AG08396 (cell line): ENCODE data around the gene MANEA.

Experiments used
- DNase-seq: peaks from one replicate; pipeline ENCODE4 v3.0.0; 2012; ENCODE audit warnings: low spot score, mixed read lengths

The MANEA gene

DNA sequence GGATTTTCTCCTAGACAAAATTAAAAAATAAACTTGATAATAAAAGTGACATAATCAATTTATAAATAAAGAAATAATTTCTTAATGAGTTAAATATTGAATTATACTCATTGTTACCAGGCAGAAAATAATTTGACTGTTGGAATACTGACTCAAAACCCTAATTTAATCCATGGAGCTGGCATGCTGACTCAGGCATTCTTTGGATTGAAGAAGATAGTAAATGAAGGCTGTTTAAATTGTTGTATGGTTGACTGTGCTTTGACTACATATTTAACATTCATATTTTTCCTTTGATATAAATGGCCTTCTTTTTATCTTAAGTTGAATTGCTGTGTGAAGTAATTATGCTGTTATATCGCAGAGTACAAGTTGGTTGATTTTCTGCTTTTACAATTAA, 11.7 kb downstream of the MANEA start:
- DNase-seq, result no peak

DNA sequence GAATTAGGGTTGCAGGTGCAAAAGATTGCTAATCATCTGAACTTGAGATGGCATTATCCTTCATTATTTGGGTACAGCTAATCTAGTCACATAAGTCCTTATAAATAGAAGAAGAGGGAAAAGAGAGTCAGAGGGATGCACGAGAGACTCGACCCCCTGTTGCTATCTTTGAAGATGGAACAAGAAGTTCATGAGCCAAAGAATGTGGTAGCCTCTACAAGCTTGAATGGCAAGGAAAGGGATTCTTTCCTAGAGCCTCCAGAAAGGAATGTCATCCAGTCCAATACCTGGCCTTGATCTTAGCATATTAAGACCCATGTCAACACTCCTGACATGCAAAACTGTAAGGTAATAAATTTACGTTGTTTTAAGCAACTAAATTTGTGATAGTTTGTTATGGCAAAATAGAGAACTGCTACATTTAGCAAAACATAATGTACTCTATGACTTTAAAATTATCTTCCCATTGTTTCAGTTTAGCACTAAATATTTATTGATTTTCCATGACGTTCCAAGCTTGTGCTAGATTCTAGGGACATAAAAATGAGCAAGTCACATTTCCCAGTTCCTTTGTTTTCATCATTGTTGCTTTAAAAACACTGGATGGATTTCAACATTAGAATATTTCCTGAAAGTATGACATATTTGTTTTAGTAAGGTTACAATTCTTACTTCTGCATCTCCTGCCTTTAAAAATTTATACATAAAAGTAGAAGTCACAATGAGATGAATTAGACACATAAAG, 12.7 kb downstream of the MANEA start:
- DNase-seq, result no peak

DNA sequence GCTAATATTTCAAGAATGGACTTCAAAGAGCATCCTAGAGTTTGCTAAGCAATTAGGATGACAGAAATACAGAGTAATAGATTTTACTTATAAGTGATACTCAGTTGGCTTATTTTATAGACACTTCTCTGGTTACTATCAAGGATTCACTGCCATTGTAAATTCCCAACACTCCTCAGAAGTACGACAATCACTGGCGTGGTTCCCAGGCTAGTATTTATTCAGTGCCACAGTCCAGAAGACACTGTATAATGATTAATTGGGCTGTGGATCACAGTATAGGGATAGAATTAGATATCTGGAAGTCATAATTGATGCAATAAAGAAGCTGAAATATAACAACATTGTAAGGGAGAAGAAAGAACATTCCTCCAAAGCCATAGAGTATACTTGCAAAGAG, 15.7 kb downstream of the MANEA start:
- no peak for DNase-seq

- no peak for DNase-seq
Observed at GRCh38 chr6:95596021-95596420, 18.7 kb downstream of the MANEA start.

GRCh38 chr6:95599706-95600105, 22.4 kb downstream of the MANEA start:
- no peak for DNase-seq

DNA sequence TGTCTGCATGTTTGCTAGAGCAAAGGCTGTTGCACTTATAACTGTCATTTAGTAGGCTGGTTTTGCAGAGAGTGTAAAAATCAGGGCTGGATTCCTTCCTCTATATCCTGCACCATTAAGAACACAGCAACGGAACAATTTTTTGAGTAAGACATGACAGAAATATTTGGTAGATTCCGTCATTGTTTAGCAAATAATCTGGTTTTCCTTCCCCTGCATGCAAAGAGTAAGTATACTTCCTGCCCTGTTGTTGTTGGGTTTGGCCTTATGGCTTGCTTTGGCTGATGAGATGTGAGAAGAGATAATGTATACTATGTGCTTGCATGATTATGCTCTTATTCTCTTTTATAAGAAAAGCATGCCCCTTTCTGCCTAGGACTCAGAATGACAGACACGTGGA, 23.8 kb downstream of the MANEA start:
- peak; percentile 36 for DNase-seq

DNA sequence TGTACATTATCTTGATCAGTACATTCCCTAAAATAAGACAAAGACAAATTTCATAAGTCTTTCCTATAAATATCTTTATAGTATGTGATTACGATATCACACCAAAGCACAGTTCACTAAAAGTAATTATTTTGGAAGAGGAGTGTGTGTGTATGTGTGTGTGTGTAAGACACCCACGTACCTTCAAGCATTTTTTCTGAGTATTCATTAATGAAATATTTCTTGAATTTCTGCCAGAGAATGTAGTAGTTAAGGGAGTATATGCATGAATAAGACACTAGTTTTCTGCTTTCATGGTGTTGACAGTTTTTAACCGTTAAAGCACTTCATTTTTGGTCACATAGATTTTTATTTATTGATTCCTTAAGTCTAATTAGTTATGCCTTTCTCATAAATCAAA, 36.8 kb downstream of the MANEA start:
- peak; percentile 5 for DNase-seq

DNA sequence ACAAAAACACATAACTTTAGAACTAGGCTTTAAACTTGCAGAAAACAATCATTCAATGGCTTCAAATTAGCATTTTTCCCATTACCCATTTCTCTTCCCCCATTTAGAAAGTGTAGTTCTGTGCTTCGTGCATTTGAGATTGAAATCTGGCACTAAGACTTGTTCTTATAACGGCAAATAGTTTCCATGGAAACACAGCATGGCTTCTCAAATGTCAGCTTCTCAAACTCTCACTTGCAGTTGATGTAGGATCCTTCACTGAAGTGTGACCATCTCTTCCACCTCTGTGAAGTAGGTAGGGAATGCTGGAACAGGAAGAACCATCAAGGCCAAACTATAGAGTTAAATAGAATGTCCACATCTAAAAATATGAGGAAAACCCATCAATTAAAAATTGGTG, 52.2 kb downstream of the MANEA start:
- no peak for DNase-seq

- DNase-seq, result no peak
Observed at GRCh38 chr6:95636552-95637431, 59.5 kb downstream of the MANEA start.

DNA sequence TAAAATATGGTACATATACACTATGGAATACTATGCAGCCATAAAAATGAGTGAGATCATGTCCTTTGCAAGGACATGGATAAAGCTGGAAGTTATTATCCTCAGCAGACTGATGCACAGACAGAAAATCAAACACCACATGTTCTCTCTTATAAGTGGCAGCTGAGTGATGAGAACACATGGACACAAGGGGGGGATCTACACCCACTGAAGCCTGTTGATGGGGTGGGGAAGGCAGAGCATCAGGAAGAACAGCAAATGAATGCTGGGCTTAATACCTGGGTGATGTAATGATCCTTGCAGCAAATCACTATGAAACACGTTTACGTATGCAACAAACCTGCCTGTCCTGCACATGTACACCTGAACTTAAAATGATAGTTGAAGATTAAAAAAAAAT, 71.3 kb downstream of the MANEA start:
- DNase-seq, result no peak

- DNase-seq, result no peak
Observed at GRCh38 chr6:95649451-95649850, 72.1 kb downstream of the MANEA start.

DNA sequence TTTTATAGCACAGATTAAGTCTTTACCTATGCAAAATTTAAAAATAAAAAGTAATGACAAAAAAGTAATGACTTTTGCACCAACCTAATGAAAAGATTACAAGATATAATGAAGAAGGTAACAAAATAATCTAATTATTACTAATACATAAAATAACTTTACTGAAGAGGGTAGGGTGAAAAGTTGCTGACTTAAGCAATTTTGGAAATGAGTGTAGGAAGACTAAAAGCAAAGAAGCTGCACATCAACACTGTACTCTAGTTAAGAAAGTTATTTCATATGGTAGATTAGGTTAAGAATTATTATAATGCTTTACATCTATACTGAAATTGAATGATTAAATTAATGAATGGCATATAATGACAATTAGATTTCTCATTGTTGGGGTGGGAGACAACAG, 76.8 kb downstream of the MANEA start:
- no peak for DNase-seq

- no peak for DNase-seq
Observed at GRCh38 chr6:95658886-95659285, 81.6 kb downstream of the MANEA start.
